ENCODE results near the gene MDM2. TPM values are rescaled to one million over a fixed set of nuclear protein-coding genes. Genes with fewer than 3 reads are reported as not detected.

Gene MDM2
- polyA plus RNA-seq, 2 of the 4 experiments (the other 2 are of a cell fraction): 40.3 to 96.4 TPM

DNA sequence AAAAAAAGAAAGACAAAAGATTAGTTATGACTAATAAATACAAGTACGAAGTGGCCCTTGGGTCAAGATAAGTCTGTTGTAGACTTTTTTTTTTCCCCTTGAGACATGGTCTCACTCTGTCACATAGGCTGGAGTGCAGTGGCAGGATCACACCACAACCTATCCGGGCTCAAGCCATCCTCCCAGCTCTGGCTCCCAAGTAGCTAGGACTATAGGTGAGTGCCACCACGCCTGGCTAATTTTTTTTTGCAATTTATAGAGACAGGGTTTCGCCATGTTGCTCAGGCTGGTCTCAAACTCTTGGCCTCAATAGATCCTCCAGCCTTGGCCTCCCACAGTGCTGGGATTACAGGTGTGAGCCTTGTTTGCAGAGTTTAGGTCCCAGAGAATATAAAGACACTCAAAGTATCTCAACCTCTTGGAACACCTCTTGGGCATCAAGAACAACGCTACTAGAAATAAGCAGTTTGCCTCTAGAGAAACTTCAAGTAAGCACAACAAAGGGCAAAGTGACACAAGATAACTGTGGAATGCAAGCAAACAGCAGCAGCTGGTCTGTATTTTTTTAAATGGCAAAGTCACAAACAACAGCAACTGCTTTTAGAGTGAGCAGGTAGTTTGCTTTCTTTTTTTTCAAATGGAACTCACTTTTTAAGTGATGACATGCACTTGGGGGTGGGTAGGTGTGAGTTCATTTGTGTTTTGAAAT is 3.9 kb upstream of the MDM2 start:
- Histone ChIP-seq H3K4me2 (no peak overlapping the region), H3K9me3 (no peaks in the 10 kb centered on the region), H3K27ac (no peak overlapping the region), H3K4me1 (peaks cover 11% of the 10 kb centered on the region), H3K4me3 (no peak overlapping the region)
- WGBS (ENCODE audit: missing lambda C conversion rate): 83% methylated on average over 5 of the region's 5 CpGs
- TF ChIP-seq JUNB (IDR thresholded peaks at IDR 0.05) (no peak), CHD4 (IDR thresholded peaks at IDR 0.05; ENCODE audit: borderline replicate concordance) (no peak), MAZ (IDR thresholded peaks at IDR 0.05; ENCODE audit: borderline replicate concordance, low read depth, low read length) (no peak)
- DNase-seq (ENCODE audit: low read depth in 1 of 2, low spot score in 1 of 2) (no peak), FAIRE-seq (no peak), ATAC-seq (no peak)
- ChIA-PET POLR2A (no interaction called here), CTCF (interaction anchor here (1.2 kb wide), 1 partner anchor 27 kb away, joined by 3 read pairs; no protein-coding TSS in a partner anchor)

DNA sequence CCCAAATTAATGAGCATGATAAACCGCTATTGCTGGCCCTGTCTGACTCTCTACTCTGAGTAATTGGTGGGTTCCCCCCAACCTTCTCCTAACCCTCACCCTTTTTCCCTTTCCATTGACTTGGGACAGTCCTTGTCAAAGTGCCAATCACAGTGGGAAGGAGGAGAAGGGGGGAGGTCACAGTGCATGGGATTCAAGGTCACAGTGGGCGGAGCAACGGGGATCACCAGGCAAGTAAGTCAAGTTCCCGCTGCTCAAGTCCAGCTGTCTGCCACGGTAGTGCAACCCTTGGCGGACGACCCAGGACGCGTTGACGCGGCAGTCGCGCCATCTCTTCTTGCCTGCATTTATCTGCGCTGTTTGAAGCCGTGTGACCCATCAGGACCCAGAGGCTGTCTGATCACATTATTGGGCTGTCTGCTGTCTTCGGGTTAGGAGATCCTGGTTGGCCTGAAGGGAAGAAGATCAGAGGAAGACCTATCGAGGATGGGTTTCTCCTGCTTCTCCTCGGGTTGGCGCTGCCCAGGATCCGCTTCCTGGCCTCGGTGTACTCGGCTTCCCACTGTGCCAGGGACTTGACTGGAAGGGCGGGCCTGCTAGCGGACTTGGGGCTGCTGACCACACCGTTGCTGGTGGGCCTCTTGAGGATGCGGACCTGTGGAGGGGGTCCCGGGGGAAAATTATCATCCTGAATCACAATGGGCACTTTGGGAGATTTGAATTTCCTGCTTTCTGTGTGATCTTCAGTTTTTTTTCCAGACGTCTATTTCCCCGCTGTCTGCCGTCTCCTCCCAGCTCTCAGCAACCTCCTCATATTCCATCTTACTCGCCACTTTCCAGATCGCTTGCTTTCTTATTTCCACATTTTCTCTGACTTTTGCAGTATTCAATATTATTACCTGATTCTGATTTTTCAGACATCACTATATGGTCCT is 3.1 kb upstream of the MDM2 start:
- Histone ChIP-seq H3K4me1 (peaks cover 11% of the 10 kb centered on the region), H3K4me3 (no peak overlapping the region), H3K27ac (no peak overlapping the region), H3K9me3 (no peaks in the 10 kb centered on the region), H3K4me2 (no peak overlapping the region)
- no peak for TF ChIP-seq ESRRA (IDR thresholded peaks at IDR 0.05; ENCODE audit: borderline replicate concordance, low read length)
- no peak for TF ChIP-seq RFX5 (IDR thresholded peaks at IDR 0.05)
- no peak for TF ChIP-seq SREBF2 (IDR thresholded peaks at IDR 0.05)
- TF ChIP-seq KDM1A (IDR thresholded peaks at IDR 0.05; ENCODE audit: low read depth): no peak
- CTCF ChIA-PET: interaction anchor here (0.9 kb wide), 1 partner anchor 10 kb away, joined by 3 read pairs; no protein-coding TSS in a partner anchor
- ATAC-seq (no peak), DNase-seq (ENCODE audit: low read depth in 1 of 2, low spot score in 1 of 2) (no peak), FAIRE-seq (no peak)
- POLR2A ChIA-PET: no interaction called here
- 89% methylated on average over 32 of the region's 32 CpGs for WGBS (ENCODE audit: missing lambda C conversion rate)

DNA sequence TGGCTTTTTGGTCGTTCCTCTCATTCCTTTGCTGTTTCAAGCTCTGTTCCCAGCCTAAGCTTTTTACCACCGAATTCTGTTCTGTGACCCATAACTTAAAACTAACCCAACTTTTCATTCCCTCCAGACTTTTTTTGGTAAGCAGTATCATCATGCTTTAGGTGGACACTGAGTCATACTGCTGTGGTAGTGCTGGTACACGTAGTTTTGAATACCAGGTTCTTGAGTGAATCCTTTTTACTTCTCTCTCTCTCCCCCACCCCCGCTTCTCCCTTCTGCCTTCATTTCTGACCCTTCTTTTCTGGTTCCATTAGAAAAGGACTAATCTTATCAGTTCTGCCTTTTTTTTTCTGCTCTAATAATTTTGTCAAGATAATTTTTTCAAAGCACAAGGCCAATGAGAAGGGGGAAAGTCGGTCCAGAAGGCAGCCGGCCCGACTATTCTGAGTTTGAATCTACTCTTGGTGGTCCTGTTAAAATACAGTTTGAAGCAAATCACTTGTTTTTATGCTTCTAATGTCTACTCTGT is 2.3 kb upstream of the MDM2 start:
- TF ChIP-seq RARB (CRISPR knock-in tag; IDR thresholded peaks at IDR 0.05): no peak
- no peak for TF ChIP-seq RAD21 (conservative IDR thresholded peaks at IDR 0.05 in 1 of 2, IDR thresholded peaks at IDR 0.05 in 1 of 2)
- no peak for TF ChIP-seq HEYL (CRISPR knock-in tag; IDR thresholded peaks at IDR 0.05)
- TF ChIP-seq SREBF2 (IDR thresholded peaks at IDR 0.05): no peak
- no peak for TF ChIP-seq NPAS2 (CRISPR knock-in tag; IDR thresholded peaks at IDR 0.05; ENCODE audit: borderline replicate concordance)
- TF ChIP-seq ESRRA (IDR thresholded peaks at IDR 0.05; ENCODE audit: borderline replicate concordance, low read length): no peak
- TF ChIP-seq EHMT2 (IDR thresholded peaks at IDR 0.05; ENCODE audit: low read depth): no peak
- ATAC-seq: no peak
- Histone ChIP-seq H3K4me3 (no peak overlapping the region), H3K9me3 (no peaks in the 10 kb centered on the region), H3K27ac (no peak overlapping the region), H3K4me1 (peaks cover 12% of the 10 kb centered on the region), H3K4me2 (no peak overlapping the region)
- FAIRE-seq: no peak
- ChIA-PET POLR2A (no interaction called here), CTCF (interaction anchor here (0.9 kb wide), 1 partner anchor 10 kb away, joined by 3 read pairs; no protein-coding TSS in a partner anchor)
- DNase-seq (ENCODE audit: low read depth in 1 of 2, low spot score in 1 of 2): no peak
- WGBS (ENCODE audit: missing lambda C conversion rate): 83% methylated on average over 7 of the region's 7 CpGs

DNA sequence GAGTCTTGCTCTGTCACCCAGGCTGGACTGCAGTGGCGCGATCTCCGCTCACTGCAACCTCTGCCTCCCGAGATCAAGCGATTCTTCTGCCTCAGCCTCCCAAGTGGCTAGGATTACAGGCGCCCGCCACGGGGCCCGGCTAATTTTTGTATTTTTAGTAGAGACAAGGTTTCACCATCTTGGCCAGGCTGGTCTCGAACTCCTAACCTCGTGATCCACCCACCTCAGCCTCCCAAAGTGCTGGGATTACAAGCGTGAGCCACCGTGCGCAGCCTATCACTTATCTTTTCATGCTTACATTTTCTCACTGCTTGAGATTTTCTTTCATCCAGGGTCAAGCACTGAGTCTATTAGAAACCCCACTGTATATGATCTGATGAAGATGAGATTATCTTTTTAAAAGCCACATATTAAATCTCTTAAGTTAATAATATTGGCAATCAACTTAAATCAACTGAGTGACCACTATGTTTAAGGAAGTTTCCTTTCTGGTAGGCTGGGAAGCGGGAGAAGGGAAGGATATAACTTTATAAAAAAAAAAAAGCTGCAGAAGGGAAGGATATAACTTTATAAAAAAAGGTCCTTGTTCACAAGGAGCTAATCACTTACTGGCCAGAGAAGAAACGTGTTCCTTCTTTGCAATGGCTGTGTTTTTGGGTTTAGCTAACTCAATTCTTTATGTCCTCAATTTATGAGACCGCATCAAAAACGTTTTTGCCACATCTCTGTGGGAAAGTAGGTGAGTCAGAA is 1.3 kb upstream of the MDM2 start:
- Histone ChIP-seq H3K9me3 (no peaks in the 10 kb centered on the region), H3K4me2 (peak overlapping the region; percentile 66), H3K4me1 (peaks cover 22% of the 10 kb centered on the region), H3K4me3 (peak overlapping the region; percentile 88), H3K27ac (peak overlapping the region; percentile 97)
- TF ChIP-seq CHD2 (IDR thresholded peaks at IDR 0.05; ENCODE audit: low read length, partially characterized antibody) (no peak), RNF2 (IDR thresholded peaks at IDR 0.05; ENCODE audit: borderline replicate concordance, low read depth) (no peak)
- CTCF ChIA-PET: interaction anchor here (1.2 to 2.9 kb wide), 6 partner anchors 8 to 60 kb away, joined by 5 to 19 read pairs (median 7); partner anchors contain the start of gene SLC35E3
- FAIRE-seq (no peak), ATAC-seq (no peak), DNase-seq (ENCODE audit: low read depth in 1 of 2, low spot score in 1 of 2) (no peak)
- POLR2A ChIA-PET: interaction anchor here (2.7 kb wide), 2 partner anchors 14 to 60 kb away, joined by 21 to 45 read pairs; partner anchors contain the start of gene SLC35E3
- WGBS (ENCODE audit: missing lambda C conversion rate): 87% methylated on average over 18 of the region's 18 CpGs
